Dermis blood vessel endothelial cell (primary cell): ENCODE measurements around the gene PTPN23. TPM values are rescaled to one million over a fixed set of nuclear protein-coding genes. Genes with fewer than 3 reads are reported as not detected.

Source experiments
- DNase-seq: peaks from one replicate; pipeline ENCODE4 v3.0.0; 2010
- total RNA-seq: library from RNA; depleted of rRNA; stranded (reverse); fragments of >200 nt; gene quantifications from 2 replicates; pipeline ENCODE4 v1.2.3, GENCODE V29; 2014

The PTPN23 gene
- total RNA-seq, 1 donor from 2014 or later = 21.4 TPM

- DNase-seq = no peak
Measured at GRCh38 chr3:47407896-47408838, 27.3 kb downstream of the PTPN23 start.

GRCh38 chr3:47408839-47409229 lies 28.0 kb downstream of the PTPN23 start:
- no peak for DNase-seq

- no peak for DNase-seq
Measured at GRCh38 chr3:47409284-47409683, 28.5 kb downstream of the PTPN23 start.

- DNase-seq = no peak
Measured at GRCh38 chr3:47409688-47410416, 29.0 kb downstream of the PTPN23 start.

GRCh38 chr3:47410417-47410720 lies 29.5 kb downstream of the PTPN23 start:
- DNase-seq = no peak

- no peak for DNase-seq
Measured at GRCh38 chr3:47410801-47411646, 30.2 kb downstream of the PTPN23 start.

- DNase-seq = no peak
Measured at GRCh38 chr3:47411696-47412452, 31.1 kb downstream of the PTPN23 start.

- no peak for DNase-seq
Measured at GRCh38 chr3:47412453-47412756, 31.6 kb downstream of the PTPN23 start.

- no peak for DNase-seq
Measured at GRCh38 chr3:47412842-47413520, 32.2 kb downstream of the PTPN23 start.

GRCh38 chr3:47413751-47414150 lies 32.9 kb downstream of the PTPN23 start:
- DNase-seq = no peak

- no peak for DNase-seq
Measured at GRCh38 chr3:47414161-47414564, 33.3 kb downstream of the PTPN23 start.

- no peak for DNase-seq
Measured at GRCh38 chr3:47414666-47415587, 34.1 kb downstream of the PTPN23 start.

GRCh38 chr3:47416041-47416440 lies 35.2 kb downstream of the PTPN23 start:
- DNase-seq = no peak

GRCh38 chr3:47418167-47419082 lies 37.6 kb downstream of the PTPN23 start:
- no peak for DNase-seq

GRCh38 chr3:47419083-47420043 lies 38.5 kb downstream of the PTPN23 start:
- no peak for DNase-seq

GRCh38 chr3:47420044-47420430 lies 39.2 kb downstream of the PTPN23 start:
- no peak for DNase-seq

GRCh38 chr3:47420511-47421484 lies 40.0 kb downstream of the PTPN23 start:
- peak; percentile 92 for DNase-seq
